Measurements from ENCODE around the gene NIT1.

Gene NIT1

DNA sequence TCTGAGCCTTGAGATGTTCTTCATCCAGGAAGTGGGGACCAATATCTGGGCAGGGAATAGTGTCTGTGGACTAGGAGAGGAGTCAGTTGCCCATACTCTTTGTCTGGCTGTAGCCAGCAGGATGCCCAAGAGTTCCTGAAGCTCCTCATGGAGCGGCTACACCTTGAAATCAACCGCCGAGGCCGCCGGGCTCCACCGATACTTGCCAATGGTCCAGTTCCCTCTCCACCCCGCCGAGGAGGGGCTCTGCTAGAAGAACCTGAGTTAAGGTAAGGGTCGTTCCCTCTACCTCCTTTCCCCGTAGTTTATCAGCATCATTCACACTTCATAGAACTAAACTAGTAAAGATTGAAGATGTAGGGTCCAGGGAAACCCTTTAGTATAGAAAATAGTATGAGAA lies 44.9 kb downstream of the NIT1 start:
- Histone ChIP-seq H3K4me1 (ENCODE audit: control insufficient read depth, low read depth, low read length) (peaks cover 11% of the 10 kb centered on the region), H3K27ac (ENCODE audit: low read length) (no peak overlapping the region), H3K27me3 (ENCODE audit: control insufficient read depth, insufficient read depth, low read length) (no peaks in the 10 kb centered on the region), H3K9me3 (ENCODE audit: control insufficient read depth, low read depth, low read length) (no peaks in the 10 kb centered on the region), H3K36me3 (ENCODE audit: control insufficient read depth, low read depth, low read length) (peaks cover 16% of the 10 kb centered on the region), H3K9ac (ENCODE audit: low read length) (no peak overlapping the region), H3K4me3 (ENCODE audit: low read length) (no peak overlapping the region)

DNA sequence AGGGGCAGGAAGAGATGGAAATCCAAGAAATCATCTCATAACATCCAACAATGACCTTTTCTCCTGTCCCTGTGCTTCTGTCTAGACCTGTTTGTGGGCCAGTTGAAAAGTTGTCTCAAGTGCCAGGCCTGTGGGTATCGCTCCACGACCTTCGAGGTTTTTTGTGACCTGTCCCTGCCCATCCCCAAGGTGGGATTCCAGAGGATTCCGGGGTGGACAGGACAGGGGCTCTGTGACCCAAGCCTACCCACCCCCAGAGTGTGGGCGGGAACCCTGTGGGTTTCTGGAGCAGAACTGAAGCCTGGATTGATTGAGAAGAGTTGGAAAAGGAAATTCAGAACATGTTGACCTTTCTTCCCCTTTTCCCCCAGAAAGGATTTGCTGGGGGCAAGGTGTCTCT lies 45.9 kb downstream of the NIT1 start:
- peaks cover 9% of the 10 kb centered on the region for H3K36me3 ChIP-seq (ENCODE audit: control insufficient read depth, low read depth, low read length)
- peaks cover 7% of the 10 kb centered on the region for H3K4me1 ChIP-seq (ENCODE audit: control insufficient read depth, low read depth, low read length)
- H3K27ac ChIP-seq (ENCODE audit: low read length), result no peak overlapping the region
- H3K9me3 ChIP-seq (ENCODE audit: control insufficient read depth, low read depth, low read length), result no peaks in the 10 kb centered on the region
- no peak overlapping the region for H3K9ac ChIP-seq (ENCODE audit: low read length)
- H3K4me3 ChIP-seq (ENCODE audit: low read length), result no peak overlapping the region
- no peaks in the 10 kb centered on the region for H3K27me3 ChIP-seq (ENCODE audit: control insufficient read depth, insufficient read depth, low read length)

DNA sequence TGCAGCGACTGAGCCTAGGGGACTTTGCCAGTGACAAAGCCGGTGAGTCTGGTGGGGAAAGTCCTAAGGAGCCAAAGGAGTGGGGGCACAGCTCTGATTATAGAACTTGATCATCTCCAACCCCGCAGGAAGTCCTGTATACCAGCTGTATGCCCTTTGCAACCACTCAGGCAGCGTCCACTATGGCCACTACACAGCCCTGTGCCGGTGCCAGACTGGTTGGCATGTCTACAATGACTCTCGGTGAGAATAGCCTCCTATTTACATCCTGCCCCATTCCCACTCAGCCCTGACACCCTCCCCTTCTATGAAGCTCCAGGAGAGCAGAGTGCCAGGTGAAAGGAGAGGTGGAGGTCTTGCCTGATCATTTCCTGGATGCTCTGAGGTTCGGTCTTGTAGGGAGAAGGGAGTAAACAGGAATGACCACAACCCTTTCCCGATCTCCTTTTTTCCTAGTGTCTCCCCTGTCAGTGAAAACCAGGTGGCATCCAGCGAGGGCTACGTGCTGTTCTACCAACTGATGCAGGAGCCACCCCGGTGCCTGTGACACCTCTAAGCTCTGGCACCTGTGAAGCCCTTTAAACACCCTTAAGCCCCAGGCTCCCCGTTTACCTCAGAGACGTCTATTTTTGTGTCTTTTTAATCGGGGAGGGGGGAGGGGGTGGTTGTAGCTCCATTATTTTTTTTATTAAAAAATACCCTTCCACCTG lies 47.2 kb downstream of the NIT1 start:
- peak overlapping the region; percentile 66 for H3K9ac ChIP-seq (ENCODE audit: low read length)
- H3K9me3 ChIP-seq (ENCODE audit: control insufficient read depth, low read depth, low read length), result no peaks in the 10 kb centered on the region
- H3K27me3 ChIP-seq (ENCODE audit: control insufficient read depth, insufficient read depth, low read length), result no peaks in the 10 kb centered on the region
- peaks cover 14% of the 10 kb centered on the region for H3K36me3 ChIP-seq (ENCODE audit: control insufficient read depth, low read depth, low read length)
- peak overlapping the region; percentile 76 for H3K4me3 ChIP-seq (ENCODE audit: low read length)
- H3K4me1 ChIP-seq (ENCODE audit: control insufficient read depth, low read depth, low read length), result peaks cover 6% of the 10 kb centered on the region
- H3K27ac ChIP-seq (ENCODE audit: low read length), result no peak overlapping the region

- Histone ChIP-seq H3K27ac (ENCODE audit: low read length) (peak within 1 kb of the TSS; percentile 74), H3K27me3 (ENCODE audit: control insufficient read depth, insufficient read depth, low read length) (no peaks in the 10 kb centered on the region), H3K4me1 (ENCODE audit: control insufficient read depth, low read depth, low read length) (peaks cover 2% of the 10 kb centered on the region), H3K9ac (ENCODE audit: low read length) (peak within 1 kb of the TSS; percentile 66), H3K4me3 (ENCODE audit: low read length) (peak within 1 kb of the TSS; percentile 76), H3K9me3 (ENCODE audit: control insufficient read depth, low read depth, low read length) (no peaks in the 10 kb centered on the region), H3K36me3 (ENCODE audit: control insufficient read depth, low read depth, low read length) (peaks cover 22% of the 10 kb centered on the region)
These were observed 48.1 kb downstream of the NIT1 start, which contains the start of gene PPOX for GRCh38 chr1:161165742-161166668. Gene PPOX, plus strand, starts transcription at chr1:161166426. Its CDS starts 422 bp downstream, at chr1:161166848.

DNA sequence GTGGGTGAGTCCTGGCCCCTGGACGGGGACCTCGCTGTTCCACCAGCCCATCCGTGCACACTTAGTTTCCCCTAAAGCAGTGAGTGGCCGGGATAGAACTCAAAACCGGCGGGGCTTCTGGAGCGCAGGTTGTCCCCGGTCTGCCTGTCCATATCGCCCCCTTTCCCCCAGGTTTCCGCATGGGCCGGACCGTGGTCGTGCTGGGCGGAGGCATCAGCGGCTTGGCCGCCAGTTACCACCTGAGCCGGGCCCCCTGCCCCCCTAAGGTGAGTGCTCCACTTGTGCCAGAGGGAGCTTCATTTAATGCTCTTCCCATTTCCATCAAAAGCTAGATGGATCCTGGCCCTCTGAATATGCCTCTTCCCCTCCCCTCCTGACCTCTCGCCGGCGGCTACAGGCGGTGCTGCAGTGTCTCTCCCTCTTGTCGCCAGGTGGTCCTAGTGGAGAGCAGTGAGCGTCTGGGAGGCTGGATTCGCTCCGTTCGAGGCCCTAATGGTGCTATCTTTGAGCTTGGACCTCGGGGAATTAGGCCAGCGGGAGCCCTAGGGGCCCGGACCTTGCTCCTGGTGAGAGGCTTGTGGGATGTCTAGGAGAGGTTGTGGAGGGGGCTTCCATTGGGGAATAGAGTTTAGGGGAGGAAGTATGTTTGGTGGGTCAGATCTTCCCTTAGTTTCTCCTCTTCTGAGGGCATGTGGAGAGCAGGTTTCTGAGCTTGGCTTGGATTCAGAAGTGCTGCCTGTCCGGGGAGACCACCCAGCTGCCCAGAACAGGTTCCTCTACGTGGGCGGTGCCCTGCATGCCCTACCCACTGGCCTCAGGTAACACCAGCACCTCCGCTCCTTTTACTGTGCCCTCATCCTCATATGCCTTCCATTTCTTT lies 49.0 kb downstream of the NIT1 start:
- peaks cover 28% of the 10 kb centered on the region for H3K36me3 ChIP-seq (ENCODE audit: control insufficient read depth, low read depth, low read length)
- no peaks in the 10 kb centered on the region for H3K9me3 ChIP-seq (ENCODE audit: control insufficient read depth, low read depth, low read length)
- H3K4me3 ChIP-seq (ENCODE audit: low read length), result peak overlapping the region; percentile 76
- no peaks in the 10 kb centered on the region for H3K27me3 ChIP-seq (ENCODE audit: control insufficient read depth, insufficient read depth, low read length)
- H3K9ac ChIP-seq (ENCODE audit: low read length), result peak overlapping the region; percentile 66
- H3K4me1 ChIP-seq (ENCODE audit: control insufficient read depth, low read depth, low read length), result peaks cover 2% of the 10 kb centered on the region
- H3K27ac ChIP-seq (ENCODE audit: low read length), result no peak overlapping the region

DNA sequence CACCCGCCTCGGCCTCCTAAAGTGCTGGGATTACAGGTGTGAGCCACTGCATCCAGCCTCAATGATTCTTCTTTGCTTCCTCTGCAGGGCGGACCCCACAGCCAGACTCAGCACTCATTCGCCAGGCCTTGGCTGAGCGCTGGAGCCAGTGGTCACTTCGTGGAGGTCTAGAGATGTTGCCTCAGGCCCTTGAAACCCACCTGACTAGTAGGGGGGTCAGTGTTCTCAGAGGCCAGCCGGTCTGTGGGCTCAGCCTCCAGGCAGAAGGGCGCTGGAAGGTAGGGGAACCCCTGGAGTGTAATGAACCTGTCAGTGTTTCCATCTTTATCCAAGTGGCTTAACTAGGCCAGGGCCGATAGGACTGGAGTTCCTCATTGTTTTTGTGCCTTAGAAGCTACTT lies 51.0 kb downstream of the NIT1 start:
- H3K4me3 ChIP-seq (ENCODE audit: low read length), result no peak overlapping the region
- no peaks in the 10 kb centered on the region for H3K27me3 ChIP-seq (ENCODE audit: control insufficient read depth, insufficient read depth, low read length)
- no peaks in the 10 kb centered on the region for H3K9me3 ChIP-seq (ENCODE audit: control insufficient read depth, low read depth, low read length)
- peaks cover 2% of the 10 kb centered on the region for H3K4me1 ChIP-seq (ENCODE audit: control insufficient read depth, low read depth, low read length)
- peaks cover 42% of the 10 kb centered on the region for H3K36me3 ChIP-seq (ENCODE audit: control insufficient read depth, low read depth, low read length)
- H3K27ac ChIP-seq (ENCODE audit: low read length), result no peak overlapping the region
- no peak overlapping the region for H3K9ac ChIP-seq (ENCODE audit: low read length)
